NCI-H2196 treated with DMSO at 0.1 percent for 48 hours (cell line): ENCODE measurements around the gene PDE9A.

Experiments
- DNase-seq: peaks from one replicate; lab custom pipeline; 2025; ENCODE audit not compliant: unreplicated experiment; lab: John Stamatoyannopoulos, UW

The PDE9A gene

GRCh38 chr21:42754270-42754933, 101.0 kb downstream of the PDE9A start:
- DNase-seq = no peak

GRCh38 chr21:42755031-42755665, 101.7 kb downstream of the PDE9A start:
- no peak for DNase-seq

GRCh38 chr21:42755766-42756579, 102.6 kb downstream of the PDE9A start:
- no peak for DNase-seq

- DNase-seq = no peak
These were observed 103.3 kb downstream of the PDE9A start for GRCh38 chr21:42756580-42757250.

- no peak for DNase-seq
These were observed 104.0 kb downstream of the PDE9A start for GRCh38 chr21:42757422-42757821.

GRCh38 chr21:42757826-42758655, 104.6 kb downstream of the PDE9A start:
- no peak for DNase-seq

- no peak for DNase-seq
These were observed 105.5 kb downstream of the PDE9A start for GRCh38 chr21:42758721-42759593.

- DNase-seq = no peak
These were observed 106.1 kb downstream of the PDE9A start for GRCh38 chr21:42759594-42759927.

GRCh38 chr21:42760361-42760950, 107.0 kb downstream of the PDE9A start:
- no peak for DNase-seq

- DNase-seq = no peak
These were observed 107.7 kb downstream of the PDE9A start for GRCh38 chr21:42760951-42761751.

GRCh38 chr21:42761776-42762335, 108.4 kb downstream of the PDE9A start:
- DNase-seq = no peak

GRCh38 chr21:42763581-42764442, 110.4 kb downstream of the PDE9A start:
- DNase-seq = no peak

- no peak for DNase-seq
These were observed 111.0 kb downstream of the PDE9A start for GRCh38 chr21:42764443-42764760.

- no peak for DNase-seq
These were observed 111.5 kb downstream of the PDE9A start for GRCh38 chr21:42764883-42765282.

GRCh38 chr21:42765656-42766055, 112.2 kb downstream of the PDE9A start:
- DNase-seq = no peak

GRCh38 chr21:42766739-42767560, 113.5 kb downstream of the PDE9A start:
- no peak for DNase-seq

- DNase-seq = no peak
These were observed 114.1 kb downstream of the PDE9A start for GRCh38 chr21:42767561-42767835.
